Measurements from ENCODE around the gene ZDHHC3.

The ZDHHC3 gene, protein sequence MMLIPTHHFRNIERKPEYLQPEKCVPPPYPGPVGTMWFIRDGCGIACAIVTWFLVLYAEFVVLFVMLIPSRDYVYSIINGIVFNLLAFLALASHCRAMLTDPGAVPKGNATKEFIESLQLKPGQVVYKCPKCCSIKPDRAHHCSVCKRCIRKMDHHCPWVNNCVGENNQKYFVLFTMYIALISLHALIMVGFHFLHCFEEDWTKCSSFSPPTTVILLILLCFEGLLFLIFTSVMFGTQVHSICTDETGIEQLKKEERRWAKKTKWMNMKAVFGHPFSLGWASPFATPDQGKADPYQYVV

DNA sequence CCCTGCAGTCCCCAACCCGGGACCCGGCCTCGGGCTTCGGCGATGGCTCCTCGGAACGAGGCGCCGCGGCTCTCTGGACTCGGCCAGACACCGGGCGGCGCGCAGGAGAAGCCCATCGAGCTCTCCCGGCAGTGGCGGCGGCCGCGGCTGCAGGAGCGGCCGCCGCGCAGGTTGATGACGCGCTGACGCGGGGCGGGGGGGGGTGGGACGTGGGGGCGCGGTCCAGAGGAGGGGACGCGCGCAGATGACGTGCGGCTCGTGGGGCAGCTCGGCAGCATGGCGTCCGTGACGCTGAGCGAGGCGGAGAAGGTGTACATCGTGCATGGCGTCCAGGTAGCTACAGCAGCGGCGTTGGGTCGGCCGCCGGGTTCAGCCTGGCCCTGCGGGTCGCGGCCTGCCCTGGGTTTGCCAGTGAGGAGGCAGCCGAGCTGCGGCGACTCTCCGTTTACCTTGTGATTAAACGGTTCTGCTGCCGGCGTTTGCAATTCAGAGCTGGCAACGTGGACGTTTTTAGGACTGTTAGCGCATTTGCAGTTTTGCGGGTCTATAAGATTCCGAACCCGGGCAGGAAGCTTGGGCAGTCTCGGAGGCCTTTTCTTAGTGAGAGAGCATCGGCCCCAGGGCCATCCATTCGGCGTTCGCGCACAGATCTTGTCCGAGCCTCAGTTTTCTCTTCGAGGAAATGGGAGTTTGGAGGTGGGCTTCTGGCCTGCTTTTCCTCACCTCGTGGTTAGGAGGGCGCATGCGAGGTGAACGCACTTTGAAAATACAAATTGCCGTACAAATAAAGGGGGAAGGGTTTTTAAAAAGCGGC is at the start of gene ZDHHC3, which contains the start of gene EXOSC7:
ZDHHC3 (minus strand) TSS at position 173 of the 814 bp plus-strand sequence. CDS start 16,738 bp downstream, outside the sequence.
EXOSC7 (plus strand) TSS at position 243 of the 814 bp plus-strand sequence; CDS start at position 277, 34 bp downstream.
- peak; percentile 66 for DNase-seq

DNA sequence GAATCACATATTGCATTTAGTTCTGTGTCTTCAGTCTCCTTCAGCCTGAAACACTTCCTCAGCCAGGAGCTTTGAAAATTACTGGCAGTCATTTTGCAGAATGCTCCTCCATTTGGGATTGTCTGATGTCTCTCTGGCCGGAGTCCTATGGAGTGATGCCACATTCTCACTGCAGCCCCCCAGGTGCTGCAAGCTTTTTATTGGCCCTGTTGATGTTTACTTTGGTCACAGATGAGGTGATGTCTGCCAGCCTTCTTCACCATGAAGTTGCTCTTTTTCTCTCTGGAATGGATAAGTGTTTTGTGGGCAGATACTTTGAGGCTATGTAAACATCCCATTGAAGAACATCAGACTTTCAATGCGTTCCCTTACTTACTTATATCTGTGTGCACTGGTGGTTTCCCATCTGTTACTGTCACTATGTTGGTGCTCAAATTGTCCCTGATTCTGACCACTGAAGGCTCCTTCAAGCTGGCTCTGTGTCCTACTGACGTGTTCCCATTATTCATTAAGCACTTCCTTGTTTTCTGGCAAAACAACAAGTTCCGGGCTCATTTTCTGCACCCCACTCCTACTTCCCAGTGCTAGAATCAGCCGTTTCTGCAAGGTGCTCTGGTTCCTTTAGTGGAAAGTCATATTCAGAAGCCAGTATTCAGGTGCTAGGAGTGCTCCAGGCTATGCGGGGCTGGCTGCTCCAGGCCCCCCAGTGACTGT is 48.7 kb upstream of the ZDHHC3 start:
- no peak for DNase-seq

DNA sequence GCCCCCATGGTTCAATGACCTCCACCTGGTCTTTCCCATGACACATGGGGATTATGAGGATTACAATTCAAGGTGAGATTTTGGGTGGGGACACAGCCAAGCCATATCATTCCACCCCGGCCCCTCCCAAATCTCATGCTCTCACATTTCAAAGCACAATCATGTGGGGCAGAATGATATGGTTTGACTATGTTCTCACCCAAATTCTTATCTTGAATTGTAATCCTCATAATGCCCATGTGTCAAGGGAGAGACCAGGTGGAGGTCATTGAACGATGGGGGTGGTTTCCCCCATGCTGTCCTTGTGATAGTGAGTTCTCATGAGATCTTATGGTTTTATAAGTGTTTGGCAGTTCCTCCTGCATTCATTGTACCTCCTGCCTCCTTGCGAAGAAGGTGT is 47.7 kb upstream of the ZDHHC3 start:
- DNase-seq: no peak

DNA sequence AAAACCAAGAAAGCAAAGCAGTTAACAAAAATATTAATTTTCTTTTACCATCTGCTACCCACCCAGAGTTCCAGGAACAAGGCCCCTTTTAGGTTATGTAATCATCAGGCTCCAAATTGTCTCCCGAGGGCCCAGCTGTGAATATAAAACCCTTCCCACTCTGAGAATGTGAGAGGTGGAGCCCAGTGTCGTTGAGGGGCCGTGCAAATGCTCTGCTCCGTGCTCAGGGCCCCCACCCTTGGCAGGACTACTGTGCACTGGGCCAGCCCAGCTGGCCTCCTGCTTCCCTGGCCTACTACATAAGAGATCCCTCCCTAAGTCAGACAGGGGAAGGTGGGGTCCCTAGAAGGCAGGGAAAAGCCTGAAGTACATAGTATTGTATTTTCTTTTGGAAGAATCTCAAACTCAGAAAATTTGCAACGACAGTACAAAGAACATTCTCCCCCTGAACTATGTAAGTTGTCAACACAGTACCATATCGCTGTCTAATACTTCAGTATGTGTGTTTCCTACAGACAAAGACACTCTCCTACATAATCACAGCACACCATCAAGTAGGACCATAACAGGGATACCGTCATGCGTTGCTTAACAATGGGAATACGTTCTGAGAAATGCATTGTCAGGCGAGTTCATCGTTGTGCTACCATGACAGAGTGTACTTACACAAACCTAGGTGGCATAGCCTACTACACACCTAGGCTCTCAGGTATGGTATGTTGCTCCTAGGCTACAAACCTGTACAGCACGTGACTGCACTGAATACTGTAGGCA is 45.7 kb upstream of the ZDHHC3 start:
- DNase-seq: no peak

DNA sequence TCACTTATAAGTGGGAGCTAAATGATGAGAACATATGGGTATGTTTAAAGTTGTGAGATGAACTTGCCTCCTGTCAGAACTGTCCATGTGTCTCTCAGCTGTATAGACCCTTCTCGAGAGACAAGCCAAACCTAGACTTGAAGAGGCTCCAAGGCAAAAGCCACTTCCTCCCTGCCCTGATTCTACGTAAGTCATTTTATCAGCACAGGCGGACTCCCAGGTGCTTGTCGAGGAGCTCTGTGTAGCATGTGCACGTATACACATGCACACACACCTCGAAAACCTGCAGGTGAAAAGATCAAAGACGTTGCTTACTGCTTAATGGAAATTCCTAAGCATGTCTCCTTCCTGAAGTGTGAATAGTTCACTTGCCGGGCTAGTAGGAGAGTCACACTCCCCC is 44.6 kb upstream of the ZDHHC3 start:
- DNase-seq: no peak

DNA sequence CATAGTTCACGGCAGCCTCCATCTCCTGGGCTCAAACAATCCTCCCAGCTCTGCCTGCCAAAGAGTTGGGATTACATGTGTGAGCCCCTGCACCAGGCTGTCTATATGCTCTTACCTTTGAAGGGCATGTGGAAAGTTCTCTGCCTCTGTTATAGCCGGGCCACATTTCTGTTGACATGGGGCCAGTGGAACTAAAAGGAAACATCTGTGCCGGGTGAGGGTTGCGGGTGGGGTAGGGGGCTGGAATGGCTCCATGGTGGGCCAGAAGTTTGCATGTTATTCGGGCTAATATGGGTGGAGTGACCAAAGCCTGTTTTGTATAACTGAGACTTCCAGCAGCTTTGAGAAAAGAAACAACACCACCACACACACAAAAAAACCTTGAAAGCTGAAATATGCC is 41.8 kb upstream of the ZDHHC3 start:
- DNase-seq: no peak

DNA sequence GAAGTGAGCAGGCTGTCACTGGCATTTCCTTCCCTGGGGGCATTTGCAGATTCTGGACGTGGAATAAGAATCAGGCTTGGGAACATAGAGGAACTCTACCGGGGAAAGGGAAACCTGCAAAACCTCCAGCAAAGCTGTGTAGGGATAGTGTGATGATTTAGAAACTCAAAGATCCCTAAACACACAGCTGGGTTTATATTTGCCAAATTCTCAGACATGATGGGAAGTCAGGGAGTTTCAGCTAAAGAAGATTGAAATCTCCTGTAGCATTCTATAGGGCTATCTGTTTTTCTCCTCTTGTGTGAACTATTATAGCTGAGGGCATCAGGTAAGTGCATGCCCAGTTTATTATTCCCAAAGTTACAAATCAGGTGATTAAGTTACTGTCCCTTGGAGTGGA is 40.9 kb upstream of the ZDHHC3 start:
- DNase-seq: no peak

DNA sequence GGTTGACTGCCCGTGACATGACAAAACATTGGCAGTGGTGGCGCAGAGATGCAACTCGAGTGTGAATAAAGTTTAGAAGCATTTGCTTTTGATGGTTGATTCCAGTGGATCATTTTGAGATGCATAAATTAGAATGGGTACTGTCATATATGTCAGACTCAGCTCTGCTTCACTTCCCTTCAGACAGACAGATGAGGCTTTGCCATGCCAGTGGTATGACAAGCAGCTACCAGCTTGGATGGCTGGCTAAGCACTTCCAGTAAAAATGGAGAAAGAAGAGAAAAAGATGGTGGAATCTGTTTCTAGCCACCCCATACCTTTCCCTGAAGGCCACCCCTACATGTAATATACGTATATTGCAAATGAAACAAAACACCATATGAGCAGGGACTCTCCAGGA is 36.6 kb upstream of the ZDHHC3 start:
- DNase-seq: no peak

DNA sequence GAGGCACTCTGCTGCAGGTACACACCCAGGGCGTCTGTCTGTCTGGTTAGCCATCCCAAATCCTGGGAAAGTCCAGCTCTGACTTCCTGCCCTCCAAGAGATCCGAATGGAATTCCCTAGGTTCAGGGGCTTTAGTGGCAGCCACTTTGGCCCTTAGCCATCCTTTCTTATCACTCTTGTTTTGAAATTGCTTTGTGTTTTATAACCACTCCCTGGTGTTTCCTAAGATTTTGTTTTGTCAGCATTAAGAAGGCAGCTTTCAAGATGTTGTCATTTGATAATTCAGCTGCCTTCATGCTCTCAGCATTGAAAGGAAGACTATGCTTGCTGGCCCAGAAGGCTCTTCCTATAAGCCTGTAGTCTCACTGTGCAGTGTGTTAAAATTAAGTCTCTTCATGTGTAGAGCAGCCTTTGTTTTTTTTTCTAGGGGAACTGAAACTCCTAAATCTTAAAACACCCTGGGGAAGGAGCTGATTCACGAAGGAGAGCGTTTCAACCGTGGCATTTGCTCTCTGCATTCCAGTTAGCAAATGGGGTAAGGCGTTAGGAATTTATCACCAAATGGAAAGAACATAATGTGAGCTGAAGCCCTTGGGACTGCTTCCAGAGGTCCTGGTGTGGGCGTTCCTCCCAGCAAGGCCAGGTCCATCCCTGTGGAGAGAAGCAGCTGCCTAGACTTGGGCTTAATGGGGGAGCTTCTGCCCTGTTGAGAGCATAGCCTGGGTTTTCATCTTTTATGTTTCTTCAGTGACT is 36.0 kb upstream of the ZDHHC3 start:
- DNase-seq: no peak

DNA sequence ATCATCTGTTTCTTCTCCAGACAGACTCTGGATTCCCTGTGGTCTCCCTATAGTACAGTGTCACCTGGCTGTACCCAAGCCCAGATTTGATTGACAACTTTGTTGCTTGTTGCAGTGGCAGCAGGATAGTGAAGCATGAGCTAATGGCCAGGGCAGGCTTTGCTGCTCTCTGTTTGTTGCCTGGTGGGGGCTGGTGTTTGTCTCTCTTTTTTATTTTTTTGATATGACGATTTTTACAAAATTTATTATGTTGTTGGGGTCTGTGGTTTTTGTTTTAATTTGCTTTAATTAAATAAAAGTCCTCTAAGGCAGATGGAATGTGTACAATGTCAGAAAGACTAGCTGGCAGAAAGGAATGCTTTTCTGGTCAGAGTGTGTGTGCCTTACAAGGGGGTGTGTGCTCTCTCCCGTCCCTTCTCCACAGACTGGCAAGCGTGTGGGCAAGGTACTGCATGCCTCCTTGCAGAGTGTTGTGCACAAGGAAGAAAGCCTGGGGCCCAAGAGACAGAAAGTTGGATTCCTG is 34.9 kb upstream of the ZDHHC3 start:
- no peak for DNase-seq

DNA sequence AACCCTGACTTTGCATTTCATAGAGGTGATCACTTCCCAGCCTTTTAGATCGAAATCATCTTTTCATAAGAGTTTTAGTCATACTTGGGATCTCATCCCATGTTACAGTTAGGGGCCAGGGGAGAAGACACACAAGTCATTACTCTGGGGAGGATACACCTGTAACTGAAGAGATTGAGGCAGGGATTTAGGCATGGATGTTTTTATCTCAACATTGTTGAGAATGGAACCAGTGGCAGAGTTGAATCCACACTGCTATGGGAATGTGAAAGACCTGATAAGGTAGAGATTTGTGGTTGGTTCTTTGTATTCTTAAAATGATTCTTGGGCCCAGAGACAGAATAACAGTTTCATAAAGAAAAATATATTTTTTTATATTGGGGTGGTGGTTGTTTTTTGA is 33.9 kb upstream of the ZDHHC3 start:
- DNase-seq: no peak

DNA sequence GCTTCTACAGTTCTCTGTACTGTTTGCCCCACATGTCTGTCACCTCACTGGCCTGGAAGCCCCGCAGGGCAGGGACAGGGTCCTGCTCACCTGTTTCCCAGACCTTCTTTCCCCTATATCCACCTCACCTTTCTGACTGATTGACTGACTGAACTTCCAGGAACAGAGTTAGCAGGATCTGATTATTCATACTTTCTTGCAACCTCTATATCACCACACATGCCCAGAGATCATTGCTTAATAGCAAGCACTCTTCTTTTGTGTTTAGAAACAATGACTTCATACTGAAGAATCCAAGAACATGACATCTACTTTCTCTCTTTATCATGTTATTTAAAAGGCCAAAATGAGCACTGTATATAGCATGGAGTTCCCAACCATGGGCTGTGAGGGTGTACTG is 32.1 kb upstream of the ZDHHC3 start:
- DNase-seq: no peak

DNA sequence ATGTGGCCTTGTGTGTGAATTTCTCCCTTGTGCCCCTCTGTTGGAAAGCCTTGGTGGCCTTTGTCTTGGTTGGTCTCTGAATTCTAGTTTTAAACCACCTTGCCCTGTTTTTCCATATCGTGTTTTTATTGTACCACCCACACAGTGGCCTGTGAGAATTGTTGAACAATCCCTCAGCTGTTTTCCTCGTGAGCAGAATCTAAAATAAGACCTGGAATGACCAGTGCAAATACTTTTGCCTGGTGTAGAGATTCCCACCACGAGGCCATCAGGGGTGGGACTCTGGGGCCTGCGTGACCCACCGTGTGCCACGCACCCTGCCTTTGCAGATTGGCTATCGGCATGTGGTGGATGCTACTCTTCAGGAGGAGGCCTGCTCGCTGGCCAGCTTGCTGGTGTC is 31.1 kb upstream of the ZDHHC3 start:
- no peak for DNase-seq

DNA sequence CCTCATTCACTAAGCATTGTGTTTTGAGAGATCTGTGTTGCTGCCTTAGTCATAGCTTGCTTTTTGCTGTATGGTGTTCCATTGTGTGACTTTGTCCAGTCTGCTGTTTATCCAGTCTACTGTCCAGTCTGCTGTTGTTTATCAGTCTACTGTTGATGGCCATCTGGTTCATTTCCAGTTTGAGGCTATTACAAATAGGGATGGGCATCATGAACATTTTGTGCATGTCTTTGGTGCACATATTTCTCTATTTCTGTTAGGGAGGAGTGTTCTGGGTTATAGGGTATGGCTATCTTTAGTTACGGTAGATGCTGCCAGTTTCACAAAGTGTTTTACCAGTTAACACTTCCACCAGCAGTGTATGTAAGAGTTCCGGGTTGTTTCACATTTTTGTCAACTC is 27.9 kb upstream of the ZDHHC3 start:
- DNase-seq: no peak

DNA sequence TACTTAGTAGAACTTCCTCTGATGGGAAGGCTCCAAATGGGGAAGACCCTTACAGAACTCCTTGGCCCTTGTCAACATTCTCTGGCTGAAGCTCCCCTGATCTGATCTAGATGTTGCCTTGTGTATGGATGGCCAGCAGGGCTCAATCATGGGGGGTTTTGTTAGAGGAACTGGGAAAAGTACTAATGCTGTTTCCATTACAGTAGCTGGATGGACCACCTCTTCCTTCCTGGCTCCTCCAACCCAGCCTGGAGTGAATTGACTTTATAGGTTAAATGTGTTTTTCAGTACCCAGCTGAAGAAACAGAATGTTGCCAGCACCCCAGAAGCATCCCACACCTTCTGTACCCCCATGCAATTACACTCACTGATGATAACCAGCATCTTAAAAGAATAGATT is 27.4 kb upstream of the ZDHHC3 start:
- DNase-seq: no peak

DNA sequence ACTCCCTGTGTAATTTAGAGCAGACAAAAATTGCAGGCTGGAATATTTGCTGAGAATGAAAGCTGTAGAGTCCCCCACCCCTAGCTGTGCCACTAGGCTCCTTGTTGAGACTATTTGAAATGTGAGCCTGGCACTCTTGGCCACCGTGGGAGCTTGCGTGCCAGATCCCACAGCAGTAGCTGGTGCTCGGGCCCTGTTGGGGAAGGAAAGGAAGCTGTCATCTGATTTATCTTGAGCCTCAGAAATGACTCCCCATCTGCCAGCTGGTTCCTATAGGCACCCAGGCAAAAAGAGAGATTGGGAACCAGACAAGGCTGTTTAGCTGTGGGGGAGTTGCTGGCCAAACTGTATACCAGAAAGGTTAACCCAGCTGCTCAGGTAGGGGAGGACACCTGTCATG is 26.7 kb upstream of the ZDHHC3 start:
- no peak for DNase-seq

DNA sequence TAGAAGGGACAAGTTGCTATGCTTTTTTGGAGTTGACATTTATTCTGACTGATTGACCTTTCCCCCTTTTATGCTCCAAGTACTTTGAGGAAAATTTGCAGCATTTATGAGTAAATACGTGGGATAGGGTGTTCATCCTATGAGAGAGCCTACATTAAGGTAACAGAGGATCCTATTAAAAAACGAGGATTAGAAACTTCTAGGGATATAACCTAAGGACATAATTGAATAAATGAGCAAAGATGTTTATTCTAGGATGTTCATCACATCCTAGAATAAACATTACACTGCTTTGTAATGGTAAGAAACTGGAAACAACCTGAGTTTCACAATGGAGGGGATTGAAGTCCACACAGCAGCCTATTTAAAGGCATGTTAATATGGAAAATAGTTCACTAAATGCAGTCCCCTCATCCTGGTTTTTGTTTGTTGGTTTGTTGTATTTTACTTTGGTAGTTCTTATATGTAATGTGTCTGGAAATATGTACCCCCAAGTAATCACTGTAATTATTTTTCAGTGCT is 26.2 kb upstream of the ZDHHC3 start:
- DNase-seq: no peak

DNA sequence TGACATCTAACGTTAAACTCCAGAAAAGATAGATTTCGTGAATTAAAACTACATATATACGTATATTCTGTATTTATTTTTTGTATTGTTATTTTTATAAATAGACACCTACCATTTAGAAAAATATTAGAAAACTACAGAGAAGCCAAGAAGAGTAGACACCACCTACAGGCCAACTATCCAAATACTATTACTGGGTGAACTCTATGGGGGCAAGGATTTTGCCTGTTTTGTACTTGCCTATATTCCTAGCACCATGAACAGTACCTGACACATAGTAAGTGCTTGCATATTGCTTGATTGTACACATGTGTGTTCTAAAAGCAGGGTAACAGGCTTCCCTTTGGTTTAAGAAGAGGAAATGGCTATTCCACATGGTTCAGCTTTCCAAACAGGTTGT is 25.8 kb upstream of the ZDHHC3 start:
- DNase-seq: no peak

DNA sequence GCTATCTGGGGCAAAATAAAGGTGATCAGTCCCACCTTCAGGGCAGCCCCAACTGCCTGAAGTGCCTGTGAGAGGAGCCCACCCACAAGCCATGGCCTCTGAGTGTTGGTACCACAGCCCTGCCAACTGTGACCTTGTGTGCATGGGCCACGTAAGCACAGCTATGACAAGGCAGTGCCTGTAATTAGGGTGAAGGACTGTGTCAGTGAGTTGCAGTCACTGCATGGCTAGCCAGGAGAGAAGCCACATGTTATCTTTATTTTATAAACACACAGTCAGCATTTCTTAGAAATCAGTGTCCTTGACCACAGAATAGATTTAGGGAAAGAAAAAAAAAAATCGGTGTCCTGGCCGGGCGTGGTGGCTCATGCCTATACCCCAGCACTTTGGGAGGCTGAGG is 24.8 kb upstream of the ZDHHC3 start:
- DNase-seq: no peak

DNA sequence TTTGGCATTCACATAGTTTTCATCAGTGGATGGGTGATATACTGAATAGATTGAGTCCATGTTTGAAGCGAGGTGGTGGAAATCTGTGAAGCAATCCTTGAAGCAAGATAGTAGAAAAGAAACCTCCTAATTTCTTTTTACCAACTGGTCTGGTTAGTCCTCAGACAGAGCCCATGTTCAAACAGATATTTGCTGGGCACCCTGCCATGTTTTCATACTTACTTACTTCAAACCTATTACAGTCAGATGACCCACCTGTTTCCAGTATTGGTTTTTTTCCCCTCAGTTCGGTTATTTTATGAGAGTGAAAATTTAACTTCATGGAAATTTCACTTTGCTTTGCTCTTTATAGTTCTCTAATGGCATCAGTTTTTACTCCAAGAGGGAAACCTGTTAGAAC is 23.8 kb upstream of the ZDHHC3 start:
- no peak for DNase-seq

DNA sequence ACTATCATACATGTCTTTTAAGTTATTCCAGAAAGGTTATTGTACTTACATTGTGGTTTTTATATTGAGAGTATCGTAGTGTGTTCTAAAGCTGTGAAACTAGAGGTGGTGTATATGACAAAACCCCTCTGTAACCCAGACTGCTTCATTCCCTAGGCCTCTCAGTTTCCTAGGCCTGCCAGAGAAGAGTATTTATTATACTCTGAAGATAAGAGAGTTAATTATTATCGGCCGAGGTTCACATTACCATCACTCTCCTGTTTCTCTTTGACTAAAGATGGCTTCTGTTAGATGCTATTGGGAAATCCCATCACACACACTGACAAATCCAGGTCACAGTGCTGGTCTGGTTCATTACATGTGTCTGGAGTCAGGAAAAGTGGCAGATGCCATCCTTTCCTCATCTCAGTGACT is 20.6 kb upstream of the ZDHHC3 start:
- DNase-seq: no peak
